CD4-positive, alpha-beta T cell treated with Interleukin-4 for 4 hours (primary cell): ENCODE measurements around the gene CDC20.

ENCODE experiments used
- DNase-seq: peaks from one replicate; pipeline ENCODE4 v3.0.0-alpha.2; 2020

Gene CDC20

DNA sequence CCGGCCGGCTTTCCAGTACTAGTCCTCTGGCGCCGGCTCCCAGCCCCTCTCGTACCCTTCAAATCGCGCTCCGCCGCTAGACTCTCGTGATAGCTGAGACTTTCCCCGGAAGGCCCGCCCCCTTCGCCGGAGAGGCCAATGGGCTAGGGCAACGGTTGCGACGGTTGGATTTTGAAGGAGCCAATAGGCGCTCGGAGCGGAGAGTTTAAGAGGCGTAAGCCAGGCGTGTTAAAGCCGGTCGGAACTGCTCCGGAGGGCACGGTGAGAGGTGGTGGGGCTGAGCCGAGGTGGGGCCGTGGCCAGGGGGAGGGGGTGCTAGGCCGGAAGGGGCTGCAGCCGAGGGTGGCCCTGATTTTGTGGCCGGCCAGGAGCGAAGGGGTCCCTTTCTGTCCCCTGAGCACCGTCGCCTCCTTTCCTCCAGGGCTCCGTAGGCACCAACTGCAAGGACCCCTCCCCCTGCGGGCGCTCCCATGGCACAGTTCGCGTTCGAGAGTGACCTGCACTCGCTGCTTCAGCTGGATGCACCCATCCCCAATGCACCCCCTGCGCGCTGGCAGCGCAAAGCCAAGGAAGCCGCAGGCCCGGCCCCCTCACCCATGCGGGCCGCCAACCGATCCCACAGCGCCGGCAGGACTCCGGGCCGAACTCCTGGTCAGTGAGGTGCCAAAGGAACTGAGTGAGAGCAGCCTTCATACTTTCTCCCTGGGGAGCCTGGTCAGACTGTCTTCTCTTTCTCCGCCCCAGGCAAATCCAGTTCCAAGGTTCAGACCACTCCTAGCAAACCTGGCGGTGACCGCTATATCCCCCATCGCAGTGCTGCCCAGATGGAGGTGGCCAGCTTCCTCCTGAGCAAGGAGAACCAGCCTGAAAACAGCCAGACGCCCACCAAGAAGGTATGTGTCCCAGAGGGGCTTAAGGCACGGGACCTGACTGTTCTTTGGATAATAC lies at the start of gene CDC20:
CDC20 (plus strand) TSS at position 236 of the 948 bp plus-strand sequence; CDS start at position 471, 235 bp downstream.
- peak; percentile 96 for DNase-seq

DNA sequence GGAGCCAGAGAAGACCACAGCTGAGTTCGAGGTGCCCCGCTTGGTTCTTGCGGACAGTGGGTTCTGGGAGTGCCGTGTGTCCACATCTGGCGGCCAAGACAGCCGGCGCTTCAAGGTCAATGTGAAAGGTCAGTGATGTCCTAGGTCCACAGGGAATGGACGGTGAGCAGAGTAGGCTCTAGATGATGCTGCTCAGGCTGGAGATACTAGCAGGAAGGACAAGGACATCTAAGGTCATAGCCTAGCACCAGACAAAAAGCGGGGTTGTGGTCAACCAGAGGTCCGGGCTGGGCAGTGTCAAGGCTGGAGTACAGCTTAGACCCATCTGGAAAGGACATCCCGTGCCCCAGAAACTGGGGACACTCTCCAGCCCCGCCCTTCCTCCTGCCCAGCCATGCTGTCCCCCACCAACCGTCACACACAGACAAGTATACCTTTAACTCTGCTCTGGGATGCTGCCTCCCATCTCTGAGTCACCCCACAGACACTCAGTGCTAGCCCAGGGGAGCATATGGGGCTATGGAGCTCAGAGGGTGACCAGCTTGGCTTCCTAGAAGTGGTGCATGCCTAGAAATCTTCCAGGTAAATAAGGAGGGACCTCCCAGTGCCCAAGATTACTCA lies 49.3 kb upstream of the CDC20 start:
- DNase-seq: no peak

DNA sequence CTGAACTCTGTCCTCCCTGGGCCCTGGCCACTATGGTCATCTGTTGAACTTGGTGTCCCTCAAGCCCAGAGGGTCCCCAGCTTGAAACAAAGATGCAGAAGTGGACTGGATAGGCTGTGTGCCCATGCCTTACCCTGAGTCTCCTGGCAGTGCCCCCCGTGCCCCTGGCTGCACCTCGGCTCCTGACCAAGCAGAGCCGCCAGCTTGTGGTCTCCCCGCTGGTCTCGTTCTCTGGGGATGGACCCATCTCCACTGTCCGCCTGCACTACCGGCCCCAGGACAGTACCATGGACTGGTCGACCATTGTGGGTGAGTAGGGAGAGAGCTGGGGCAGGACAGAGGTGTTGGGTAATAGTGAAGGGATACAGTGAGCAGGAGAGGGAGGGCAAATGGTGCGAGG lies 47.3 kb upstream of the CDC20 start:
- DNase-seq: no peak

DNA sequence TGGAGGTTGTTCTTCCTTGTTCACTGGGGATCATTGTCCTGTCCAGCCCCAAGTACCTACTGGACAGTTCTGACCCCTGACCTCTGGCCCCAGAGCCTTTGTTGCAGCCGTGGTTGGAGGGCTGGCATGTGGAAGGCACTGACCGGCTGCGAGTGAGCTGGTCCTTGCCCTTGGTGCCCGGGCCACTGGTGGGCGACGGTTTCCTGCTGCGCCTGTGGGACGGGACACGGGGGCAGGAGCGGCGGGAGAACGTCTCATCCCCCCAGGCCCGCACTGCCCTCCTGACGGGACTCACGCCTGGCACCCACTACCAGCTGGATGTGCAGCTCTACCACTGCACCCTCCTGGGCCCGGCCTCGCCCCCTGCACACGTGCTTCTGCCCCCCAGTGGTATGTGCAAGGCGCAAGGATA lies 46.6 kb upstream of the CDC20 start:
- no peak for DNase-seq

DNA sequence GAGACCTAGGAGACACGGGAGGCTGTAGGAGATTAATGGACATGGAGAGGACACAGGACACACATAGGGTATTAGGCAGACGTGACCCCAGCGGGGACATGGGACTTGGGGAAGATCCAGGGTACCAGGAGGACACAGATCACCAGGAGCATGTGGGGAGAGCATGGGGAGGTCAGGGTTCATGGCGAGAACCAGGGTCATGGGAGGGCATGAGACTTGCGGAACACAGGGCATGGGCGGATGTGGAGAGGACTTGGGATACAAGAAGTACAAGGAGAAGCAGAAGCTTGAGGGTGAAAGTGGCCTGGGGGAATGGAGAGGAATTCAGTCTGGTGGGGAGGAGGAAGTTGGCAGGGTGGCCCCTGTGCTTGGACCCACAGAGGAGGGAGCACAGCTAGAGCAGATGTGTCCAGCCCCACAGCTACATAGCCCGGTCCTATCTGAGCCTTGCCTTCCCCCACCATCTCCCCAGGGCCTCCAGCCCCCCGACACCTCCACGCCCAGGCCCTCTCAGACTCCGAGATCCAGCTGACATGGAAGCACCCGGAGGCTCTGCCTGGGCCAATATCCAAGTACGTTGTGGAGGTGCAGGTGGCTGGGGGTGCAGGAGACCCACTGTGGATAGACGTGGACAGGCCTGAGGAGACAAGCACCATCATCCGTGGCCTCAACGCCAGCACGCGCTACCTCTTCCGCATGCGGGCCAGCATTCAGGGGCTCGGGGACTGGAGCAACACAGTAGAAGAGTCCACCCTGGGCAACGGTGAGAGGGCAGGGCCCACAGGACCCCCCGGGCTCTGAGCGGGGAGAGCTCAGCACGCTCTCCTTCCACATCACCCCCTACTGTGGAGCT lies 45.9 kb upstream of the CDC20 start:
- no peak for DNase-seq

DNA sequence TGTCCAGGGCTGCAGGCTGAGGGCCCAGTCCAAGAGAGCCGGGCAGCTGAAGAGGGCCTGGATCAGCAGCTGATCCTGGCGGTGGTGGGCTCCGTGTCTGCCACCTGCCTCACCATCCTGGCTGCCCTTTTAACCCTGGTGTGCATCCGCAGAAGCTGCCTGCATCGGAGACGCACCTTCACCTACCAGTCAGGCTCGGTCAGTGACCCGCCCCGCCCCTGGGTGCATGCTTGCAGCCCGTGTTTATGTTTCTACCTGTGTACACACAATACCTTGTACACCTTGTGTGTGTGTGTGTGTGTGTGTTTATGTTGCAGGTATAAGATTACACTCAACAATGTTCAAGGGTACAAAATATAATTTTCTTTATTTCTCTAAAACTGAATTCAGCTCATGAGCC lies 45.0 kb upstream of the CDC20 start:
- no peak for DNase-seq

DNA sequence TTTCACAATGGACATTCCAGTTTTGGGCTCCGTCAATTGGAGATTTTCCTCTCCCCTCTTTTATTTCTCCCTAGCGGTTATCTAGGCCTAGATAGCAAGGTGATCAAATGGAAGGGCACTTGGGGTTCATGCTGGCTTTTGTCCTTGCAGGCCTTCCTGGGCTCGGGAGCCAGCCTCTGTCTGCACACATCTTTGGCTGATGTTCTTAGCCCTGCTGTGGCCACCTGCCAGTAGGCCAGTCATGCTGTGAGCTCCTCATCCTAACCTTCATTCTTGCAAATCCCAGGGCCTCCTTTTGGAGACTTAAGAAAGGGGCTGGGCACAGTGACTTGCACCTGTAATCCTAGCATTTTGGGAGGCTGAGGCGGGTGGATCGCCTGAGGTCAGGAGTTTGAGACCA lies 44.5 kb upstream of the CDC20 start:
- no peak for DNase-seq

DNA sequence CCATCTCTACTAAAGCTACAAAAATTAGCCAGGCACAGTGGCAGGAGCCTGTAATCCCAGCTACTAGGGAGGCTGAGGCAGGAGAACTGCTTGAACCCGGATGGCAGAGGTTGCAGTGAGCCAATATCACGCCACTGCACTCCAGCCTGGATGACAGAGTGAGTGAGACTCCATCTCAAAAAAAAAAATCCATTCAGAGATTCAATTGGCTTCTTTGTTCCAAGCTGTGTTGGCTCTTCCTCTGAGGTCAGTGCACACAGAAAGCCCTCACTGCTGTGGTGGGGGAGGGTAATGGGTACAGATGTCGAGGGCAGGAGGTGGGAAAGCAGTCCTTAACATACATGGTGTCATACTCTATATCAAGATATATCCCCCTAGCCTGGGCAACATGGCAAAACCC lies 43.3 kb upstream of the CDC20 start:
- DNase-seq: no peak

DNA sequence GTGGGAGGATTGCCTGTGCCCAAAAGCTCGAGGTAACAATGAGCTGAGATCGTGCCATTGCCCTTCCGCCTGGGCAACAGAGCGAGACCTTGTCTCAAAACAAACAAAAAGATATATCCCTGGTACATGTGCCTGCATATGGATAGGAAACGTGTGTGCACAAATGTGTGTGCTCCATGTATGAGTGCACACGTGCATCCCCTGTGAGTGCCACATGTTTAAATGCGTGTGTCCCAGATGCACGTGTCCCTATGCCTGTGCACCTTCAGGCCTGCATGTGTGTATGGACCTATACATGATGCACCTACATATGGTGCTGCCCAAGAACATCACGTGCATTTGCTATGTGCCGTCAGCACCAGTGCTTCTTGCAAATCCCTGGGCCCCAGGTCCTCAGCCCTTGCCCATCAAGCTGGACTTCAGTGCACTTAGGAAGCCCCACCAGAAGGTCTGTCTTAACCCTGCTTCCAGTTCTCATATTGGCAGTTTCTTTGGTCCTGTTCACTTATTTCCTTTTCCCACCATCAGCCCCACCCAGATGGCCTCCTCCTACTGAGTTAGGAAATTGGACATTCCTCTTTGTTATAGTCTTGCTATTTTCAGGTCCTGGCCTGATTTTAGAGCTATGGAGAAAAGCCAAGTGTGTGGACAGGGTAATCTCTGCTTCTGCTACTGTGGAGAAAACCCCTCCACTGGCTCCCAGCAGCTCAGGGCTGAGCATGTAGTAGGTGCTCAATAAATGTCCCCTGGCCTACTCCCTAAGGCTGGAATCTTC lies 42.6 kb upstream of the CDC20 start:
- DNase-seq: no peak

DNA sequence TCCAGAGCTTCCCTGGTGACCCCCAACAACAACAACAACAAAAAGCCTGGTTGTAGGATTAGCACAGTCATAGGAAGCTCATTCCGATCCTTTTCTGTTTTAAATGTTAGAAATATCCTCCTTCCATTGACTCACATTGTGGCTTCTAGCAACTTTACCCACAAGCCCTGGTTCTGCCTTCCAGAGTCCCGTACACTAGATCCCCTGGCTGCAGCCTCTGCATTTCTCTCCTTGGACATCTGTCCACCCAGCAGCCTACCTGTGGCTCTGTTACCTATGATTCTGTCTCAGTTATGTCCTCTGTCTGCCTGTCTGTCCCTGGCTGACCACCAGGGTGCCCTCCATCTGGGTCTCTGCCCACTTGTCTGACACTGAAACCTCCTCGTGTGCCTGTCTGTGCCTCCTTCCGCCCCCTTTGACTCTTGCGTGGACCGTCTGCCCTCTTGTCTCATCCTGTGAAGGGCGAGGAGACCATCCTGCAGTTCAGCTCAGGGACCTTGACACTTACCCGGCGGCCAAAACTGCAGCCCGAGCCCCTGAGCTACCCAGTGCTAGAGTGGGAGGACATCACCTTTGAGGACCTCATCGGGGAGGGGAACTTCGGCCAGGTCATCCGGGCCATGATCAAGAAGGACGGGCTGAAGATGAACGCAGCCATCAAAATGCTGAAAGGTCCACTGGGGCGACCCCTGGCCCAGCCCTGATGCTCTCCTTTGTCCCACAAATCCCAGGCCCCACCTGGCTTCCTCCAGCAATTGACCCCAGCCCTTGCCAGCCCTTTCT lies 41.9 kb upstream of the CDC20 start:
- DNase-seq: no peak

DNA sequence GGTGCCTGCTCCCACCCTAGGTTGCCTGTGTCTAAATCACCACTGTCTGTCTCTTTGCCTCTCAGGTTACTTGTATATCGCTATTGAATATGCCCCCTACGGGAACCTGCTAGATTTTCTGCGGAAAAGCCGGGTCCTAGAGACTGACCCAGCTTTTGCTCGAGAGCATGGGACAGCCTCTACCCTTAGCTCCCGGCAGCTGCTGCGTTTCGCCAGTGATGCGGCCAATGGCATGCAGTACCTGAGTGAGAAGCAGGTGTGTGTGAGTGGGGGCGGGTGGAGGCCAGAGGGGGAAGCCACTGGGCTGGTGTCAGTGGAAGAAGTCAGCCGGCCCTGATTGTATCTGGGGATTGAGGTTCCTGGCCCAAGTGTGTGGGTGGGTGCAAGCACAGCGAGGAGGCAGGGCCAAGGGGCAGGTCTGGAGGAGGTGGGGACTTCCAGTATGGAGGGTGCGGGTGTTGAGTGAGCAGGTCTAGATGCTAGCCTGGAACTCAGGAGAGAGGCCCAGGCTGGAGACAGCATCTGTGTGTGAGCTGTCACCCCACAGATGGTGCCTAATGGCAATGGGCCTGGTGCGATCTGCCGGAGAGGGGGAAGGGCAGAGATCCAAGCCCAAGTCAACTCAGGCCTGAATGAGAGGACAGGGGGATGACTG lies 40.8 kb upstream of the CDC20 start:
- DNase-seq: no peak

DNA sequence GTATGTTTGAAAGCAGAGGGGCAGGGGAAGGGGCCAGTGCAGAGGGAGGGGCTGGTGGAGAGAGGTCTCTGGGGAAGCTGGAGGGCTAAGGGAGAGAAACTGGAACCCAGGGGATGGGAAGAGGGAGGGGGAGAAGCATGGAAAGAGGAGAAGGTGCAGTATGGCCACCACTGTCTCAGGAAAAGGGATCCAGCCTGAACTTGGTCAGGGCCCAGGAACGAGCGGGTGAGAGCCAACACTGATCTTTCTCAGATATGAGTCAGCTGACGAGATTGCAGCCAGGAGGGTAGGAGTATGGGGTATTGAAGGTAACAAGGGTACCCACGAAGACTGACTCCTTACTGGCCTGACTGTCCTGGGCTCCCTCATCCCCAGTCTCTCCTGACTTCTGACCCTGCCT lies 40.0 kb upstream of the CDC20 start:
- DNase-seq: no peak

DNA sequence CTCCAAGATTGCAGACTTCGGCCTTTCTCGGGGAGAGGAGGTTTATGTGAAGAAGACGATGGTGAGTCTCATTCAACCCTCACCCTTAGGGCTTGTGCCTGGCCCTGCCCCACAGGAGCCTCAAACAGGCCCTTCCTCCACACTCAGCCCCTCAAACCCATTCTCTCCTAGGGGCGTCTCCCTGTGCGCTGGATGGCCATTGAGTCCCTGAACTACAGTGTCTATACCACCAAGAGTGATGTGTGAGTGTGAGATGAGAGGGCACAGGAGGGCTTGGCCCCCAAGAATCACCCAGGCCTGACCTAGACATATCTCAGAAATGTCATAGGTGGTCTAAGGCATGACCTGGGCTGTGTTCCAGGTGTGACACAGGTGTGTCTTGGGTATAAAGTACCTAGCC lies 39.5 kb upstream of the CDC20 start:
- no peak for DNase-seq

DNA sequence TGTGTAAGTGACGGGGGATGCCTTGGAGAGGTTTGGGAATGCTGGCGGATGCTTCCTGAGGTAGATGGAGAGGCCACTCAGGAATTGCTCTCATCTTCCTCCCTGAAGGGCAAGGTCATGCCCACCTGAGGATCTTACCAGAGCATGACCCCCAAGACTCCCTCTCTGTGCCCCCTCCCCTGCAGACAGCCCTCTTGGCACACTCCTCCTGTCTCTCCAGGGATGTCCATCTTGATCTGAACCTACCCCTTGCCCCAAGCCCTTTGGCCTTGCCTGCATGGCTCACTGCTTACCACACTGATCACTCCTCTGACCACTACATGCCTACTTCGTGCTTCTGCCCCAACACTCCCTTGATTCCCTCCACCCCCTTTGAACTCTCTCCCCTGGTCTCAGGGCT lies 39.0 kb upstream of the CDC20 start:
- no peak for DNase-seq

DNA sequence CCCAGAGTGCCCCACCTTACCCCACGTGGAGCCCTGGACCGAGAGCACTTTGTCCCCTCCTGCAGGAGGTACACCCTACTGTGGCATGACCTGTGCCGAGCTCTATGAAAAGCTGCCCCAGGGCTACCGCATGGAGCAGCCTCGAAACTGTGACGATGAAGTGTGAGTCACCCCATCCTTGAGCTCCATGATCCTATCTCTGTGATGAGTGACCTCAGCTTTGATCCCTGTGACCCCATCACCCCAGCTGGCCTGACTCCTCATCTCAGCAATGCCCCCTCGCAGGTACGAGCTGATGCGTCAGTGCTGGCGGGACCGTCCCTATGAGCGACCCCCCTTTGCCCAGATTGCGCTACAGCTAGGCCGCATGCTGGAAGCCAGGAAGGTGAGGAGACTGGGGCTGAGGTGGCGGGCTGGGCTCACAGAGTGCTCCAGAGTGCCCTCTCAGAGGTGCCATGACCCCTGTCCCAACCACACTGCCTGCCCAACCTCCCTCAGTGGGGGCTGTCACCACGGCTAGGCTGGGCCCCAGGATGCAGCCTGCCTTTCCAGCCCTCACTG lies 37.4 kb upstream of the CDC20 start:
- no peak for DNase-seq

DNA sequence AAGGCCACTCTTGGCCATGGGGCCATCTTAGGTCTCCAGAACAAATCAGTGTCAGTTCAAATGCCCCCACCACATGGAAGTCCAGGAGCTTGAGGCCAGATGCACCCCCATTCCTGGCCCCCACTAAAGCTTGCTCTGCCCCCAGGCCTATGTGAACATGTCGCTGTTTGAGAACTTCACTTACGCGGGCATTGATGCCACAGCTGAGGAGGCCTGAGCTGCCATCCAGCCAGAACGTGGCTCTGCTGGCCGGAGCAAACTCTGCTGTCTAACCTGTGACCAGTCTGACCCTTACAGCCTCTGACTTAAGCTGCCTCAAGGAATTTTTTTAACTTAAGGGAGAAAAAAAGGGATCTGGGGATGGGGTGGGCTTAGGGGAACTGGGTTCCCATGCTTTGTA lies 36.3 kb upstream of the CDC20 start:
- DNase-seq: no peak

DNA sequence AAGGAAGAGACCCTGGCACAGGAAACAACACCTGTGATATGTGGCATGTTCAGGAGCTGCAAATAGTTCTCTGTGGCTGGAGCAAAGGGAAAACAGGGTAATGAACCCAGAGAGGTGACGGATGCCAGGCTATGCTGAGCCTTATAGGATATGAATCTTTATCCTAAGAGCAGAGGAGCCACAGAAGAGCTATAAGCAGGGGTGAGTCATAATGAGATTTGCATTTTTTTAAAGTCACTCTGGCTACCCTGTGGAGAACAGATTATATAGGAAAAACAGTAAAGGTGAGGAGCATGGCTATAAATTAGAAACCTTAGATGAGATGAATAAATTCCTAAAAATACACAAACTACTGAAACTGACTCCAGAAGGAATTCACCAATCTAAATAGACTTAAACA lies 34.0 kb upstream of the CDC20 start:
- no peak for DNase-seq

DNA sequence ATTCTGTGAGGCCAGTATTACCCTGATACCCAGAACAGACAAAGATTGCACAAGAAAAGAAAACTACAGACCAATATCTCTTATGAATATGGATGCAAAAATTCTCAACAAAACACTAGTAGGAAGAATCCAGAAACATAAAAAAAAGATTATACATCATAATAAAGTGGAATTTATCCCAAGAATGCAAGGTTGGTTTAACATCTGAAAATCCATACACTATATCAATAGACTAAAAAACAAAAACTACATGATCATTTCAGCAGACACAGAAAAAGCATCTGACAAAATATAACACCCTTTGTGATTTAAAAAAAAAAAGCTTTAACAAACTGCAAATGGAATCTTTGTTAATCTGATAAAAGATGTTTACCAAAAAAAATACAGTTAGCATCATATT lies 33.4 kb upstream of the CDC20 start:
- no peak for DNase-seq

DNA sequence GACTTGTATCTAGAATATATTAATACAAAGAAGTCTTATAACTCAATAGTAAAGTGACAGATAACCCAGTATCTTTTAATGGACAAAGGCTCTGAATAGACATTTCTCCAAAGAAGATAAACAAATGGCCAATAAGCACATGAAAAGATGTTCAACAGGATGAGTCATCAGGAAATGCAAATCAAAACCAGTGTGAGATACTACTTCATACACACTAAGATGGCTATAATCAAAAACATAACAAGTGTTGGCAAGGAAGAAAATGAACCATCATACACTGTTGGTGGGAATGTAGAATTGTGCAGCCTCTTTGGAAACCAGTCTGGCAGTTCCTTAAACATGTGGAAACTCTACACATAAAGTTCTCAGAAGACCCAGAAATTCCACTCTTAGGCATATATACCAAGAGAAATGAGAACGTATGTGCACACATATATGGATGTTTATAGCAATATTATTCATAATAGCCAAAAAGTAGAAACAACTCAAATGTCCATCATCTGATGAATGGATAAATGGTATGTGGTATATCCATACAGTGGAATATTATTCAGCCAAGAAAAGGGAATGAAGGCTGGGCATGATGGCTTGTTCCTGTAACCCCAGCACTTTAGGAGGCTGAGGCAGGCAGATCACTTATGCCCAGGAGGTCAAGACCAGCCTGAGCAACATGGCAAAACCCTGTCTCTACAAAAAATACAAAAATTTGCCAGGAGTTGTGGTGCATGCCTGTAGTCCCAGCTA lies 31.1 kb upstream of the CDC20 start:
- DNase-seq: no peak
